Stimulated activated CD4-positive, alpha-beta T cell treated with anti-CD3 and anti-CD28 coated beads, Interleukin-12 subunit alpha, Interleukin-12 subunit beta, amount 100 ng/mL, for 48 hours (primary cell): ENCODE measurements around the gene TREM1.
A peak's percentile ranks its signal among the peaks of the same experiment; 100 is the strongest.
"Not testable (repeated sequence)": the region's sequence is repeated elsewhere in the genome, so short reads cannot be mapped to it uniquely, and the experiment has no call there.

Experiments
- DNase-seq, 3 donors: peaks; one replicate each; pipeline ENCODE4 v3.0.0-alpha.2; 2020; ENCODE audit warnings: low read depth in 2 of 3, low spot score in 1 of 3

The TREM1 gene

GRCh38 chr6:41297248-41297647, 10.8 kb upstream of the TREM1 start:
- DNase-seq: not testable (repeated sequence)

GRCh38 chr6:41294214-41294872, 7.9 kb upstream of the TREM1 start:
- no peak for DNase-seq

GRCh38 chr6:41291717-41292116, 5.2 kb upstream of the TREM1 start:
- DNase-seq: no peak

GRCh38 chr6:41289815-41290214, 3.3 kb upstream of the TREM1 start:
- DNase-seq: no peak

GRCh38 chr6:41288754-41289129, 2.3 kb upstream of the TREM1 start:
- no peak for DNase-seq

GRCh38 chr6:41288030-41288753, 1.7 kb upstream of the TREM1 start:
- no peak for DNase-seq

- DNase-seq: no peak
Observed at GRCh38 chr6:41284726-41285125, 1.8 kb downstream of the TREM1 start.

GRCh38 chr6:41283600-41283999, 2.9 kb downstream of the TREM1 start:
- no peak for DNase-seq

- no peak for DNase-seq
Observed at GRCh38 chr6:41280381-41281057, 6.0 kb downstream of the TREM1 start.

GRCh38 chr6:41278699-41279405, 7.6 kb downstream of the TREM1 start:
- DNase-seq: peak; percentile 47 to 71 (median 58)

GRCh38 chr6:41277605-41278004, 8.9 kb downstream of the TREM1 start:
- DNase-seq: no peak

- DNase-seq: no peak
Observed at GRCh38 chr6:41275489-41275888, 11.0 kb downstream of the TREM1 start.

- DNase-seq: no peak
Observed at GRCh38 chr6:41274256-41274655, 12.2 kb downstream of the TREM1 start.

GRCh38 chr6:41273714-41274113, 12.8 kb downstream of the TREM1 start:
- DNase-seq: no peak

- DNase-seq: no peak
Observed at GRCh38 chr6:41272591-41273240, 13.8 kb downstream of the TREM1 start.

- no peak for DNase-seq
Observed at GRCh38 chr6:41271901-41272395, 14.5 kb downstream of the TREM1 start.

- no peak for DNase-seq
Observed at GRCh38 chr6:41269716-41270115, 16.8 kb downstream of the TREM1 start.

GRCh38 chr6:41269166-41269565, 17.3 kb downstream of the TREM1 start:
- DNase-seq: no peak

- no peak for DNase-seq
Observed at GRCh38 chr6:41268478-41268877, 18.0 kb downstream of the TREM1 start.

GRCh38 chr6:41266541-41266940, 19.9 kb downstream of the TREM1 start:
- no peak for DNase-seq

GRCh38 chr6:41263267-41263666, 23.2 kb downstream of the TREM1 start:
- no peak for DNase-seq
